Gastrocnemius medialis (tissue), 4 donors: ENCODE data around the gene ECEL1. TPM values are rescaled to one million over a fixed set of nuclear protein-coding genes. Genes with fewer than 3 reads are reported as not detected.

ENCODE experiments used
- ATAC-seq, 2 donors: fragments of 150-250 bp; one replicate each; pipeline ENCODE4 v1.9.1; 2016
- DNase-seq, 2 donors: peaks; one replicate each; pipeline ENCODE4 v3.0.0-alpha.2; 2019
- H3K27ac ChIP-seq, 4 donors: fragments of 200-600 bp; sonication (generic); 1 replicate in 1 of 4; 2 replicates in 3 of 4; pipeline ENCODE4 v1.5.1; 2016 to 2018; ENCODE audit warnings: mild to moderate bottlenecking in 2 of 4, moderate library complexity in 1 of 4
- H3K27me3 ChIP-seq, 3 donors: fragments of 200-600 bp; sonication (generic) in 2 of 3; 1 replicate in 1 of 3; 2 replicates in 2 of 3; pipeline versions ENCODE4 v1.5.1 to v1.6.0; 2016 to 2019; ENCODE audit warnings: mild to moderate bottlenecking in 1 of 3, moderate library complexity in 1 of 3
- H3K36me3 ChIP-seq, 2 donors: fragments of 200-600 bp; sonication (generic) in 1 of 2; one replicate each; pipeline ENCODE4 v1.5.1; 2017 to 2018
- H3K4me1 ChIP-seq, 2 donors: fragments of 200-600 bp; sonication (generic) in 1 of 2; one replicate each; pipeline ENCODE4 v1.5.1; 2016 to 2017; ENCODE audit warnings: mild to moderate bottlenecking in 2 of 2
- H3K4me3 ChIP-seq, 4 donors: fragments of 200-600 bp; sonication (generic) in 3 of 4; 1 replicate in 1 of 4; 2 replicates in 3 of 4; pipeline ENCODE4 v1.5.1; 2016 to 2019; ENCODE audit warnings: mild to moderate bottlenecking in 2 of 4
- H3K9me3 ChIP-seq, 3 donors: fragments of 200-600 bp; sonication (generic) in 2 of 3; 1 replicate in 1 of 3; 2 replicates in 2 of 3; pipeline ENCODE4 v1.5.1; 2016 to 2019
- POLR2A ChIP-seq, 2 donors: fragments of 450-650 bp; IDR thresholded peaks; one replicate each; pipeline ENCODE4 v1.6.1; 2017; ENCODE audit warnings: antibody characterized with exemption in 2 of 2, mild to moderate bottlenecking in 2 of 2, moderate library complexity in 2 of 2
- in situ Hi-C, 4 donors: fragments of 200-750 bp; cut with MboI; loops; one replicate each; pipeline versions ENCODE4 v1.15.0 to v1.8.0; 2017; ENCODE audit warnings: low sequenced_read_pairs in 4 of 4
- intact Hi-C: fragments of 100-400 bp; cut with DNase I; formaldehyde crosslinking; loops from one replicate; pipeline ENCODE4 v1.15.1; 2023; ENCODE audit warnings: low total_unique reads
- total RNA-seq, 4 donors: library from RNA; depleted of rRNA; stranded (reverse); fragments of >200 nt; gene quantifications; one replicate each; pipeline versions ENCODE4 v1.1.0 to v1.2.3, GENCODE V29; 2016
- TF ChIP-seq, protein P1 (sequence below), 5 experiments: fragments of 450-650 bp in 3 of 5; fragments of 200-600 bp in 2 of 5; sonication (generic) in 2 of 5; IDR thresholded peaks in 4 of 5; conservative IDR thresholded peaks in 1 of 5; 1 replicate in 4 of 5; 2 replicates in 1 of 5; pipeline ENCODE4 v1.5.1; 2016 to 2019; ENCODE audit warnings: antibody characterized with exemption in 5 of 5, mild to moderate bottlenecking in 3 of 5, moderate library complexity in 3 of 5

ECEL1 gene
- total RNA-seq, 4 donors from 2014 or later: 0.51 to 1.5 (median 0.55) TPM; not detected in 1

- no peaks in the 10 kb centered on the region for H3K27me3 ChIP-seq
- intact Hi-C loops: no loop called here
- no peak overlapping the region for H3K4me3 ChIP-seq
- no peaks in the 10 kb centered on the region for H3K36me3 ChIP-seq
- no peak overlapping the region for H3K27ac ChIP-seq
- in situ Hi-C loops: no loop called here
- H3K9me3 ChIP-seq: no peaks in the 10 kb centered on the region
- no peak for DNase-seq
- TF ChIP-seq POLR2A (IDR thresholded peaks at IDR 0.05): no peak
- TF ChIP-seq, protein P1, sequence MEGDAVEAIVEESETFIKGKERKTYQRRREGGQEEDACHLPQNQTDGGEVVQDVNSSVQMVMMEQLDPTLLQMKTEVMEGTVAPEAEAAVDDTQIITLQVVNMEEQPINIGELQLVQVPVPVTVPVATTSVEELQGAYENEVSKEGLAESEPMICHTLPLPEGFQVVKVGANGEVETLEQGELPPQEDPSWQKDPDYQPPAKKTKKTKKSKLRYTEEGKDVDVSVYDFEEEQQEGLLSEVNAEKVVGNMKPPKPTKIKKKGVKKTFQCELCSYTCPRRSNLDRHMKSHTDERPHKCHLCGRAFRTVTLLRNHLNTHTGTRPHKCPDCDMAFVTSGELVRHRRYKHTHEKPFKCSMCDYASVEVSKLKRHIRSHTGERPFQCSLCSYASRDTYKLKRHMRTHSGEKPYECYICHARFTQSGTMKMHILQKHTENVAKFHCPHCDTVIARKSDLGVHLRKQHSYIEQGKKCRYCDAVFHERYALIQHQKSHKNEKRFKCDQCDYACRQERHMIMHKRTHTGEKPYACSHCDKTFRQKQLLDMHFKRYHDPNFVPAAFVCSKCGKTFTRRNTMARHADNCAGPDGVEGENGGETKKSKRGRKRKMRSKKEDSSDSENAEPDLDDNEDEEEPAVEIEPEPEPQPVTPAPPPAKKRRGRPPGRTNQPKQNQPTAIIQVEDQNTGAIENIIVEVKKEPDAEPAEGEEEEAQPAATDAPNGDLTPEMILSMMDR (IDR thresholded peaks at IDR 0.05 in 4 of 5, conservative IDR thresholded peaks at IDR 0.05 in 1 of 5): no peak
- no peak for ATAC-seq
- H3K4me1 ChIP-seq: peaks cover 0 to 7% of the 10 kb centered on the region in 2 donors
Measured at GRCh38 chr2:232497348-232497747, 9.7 kb upstream of the ECEL1 start.

DNA sequence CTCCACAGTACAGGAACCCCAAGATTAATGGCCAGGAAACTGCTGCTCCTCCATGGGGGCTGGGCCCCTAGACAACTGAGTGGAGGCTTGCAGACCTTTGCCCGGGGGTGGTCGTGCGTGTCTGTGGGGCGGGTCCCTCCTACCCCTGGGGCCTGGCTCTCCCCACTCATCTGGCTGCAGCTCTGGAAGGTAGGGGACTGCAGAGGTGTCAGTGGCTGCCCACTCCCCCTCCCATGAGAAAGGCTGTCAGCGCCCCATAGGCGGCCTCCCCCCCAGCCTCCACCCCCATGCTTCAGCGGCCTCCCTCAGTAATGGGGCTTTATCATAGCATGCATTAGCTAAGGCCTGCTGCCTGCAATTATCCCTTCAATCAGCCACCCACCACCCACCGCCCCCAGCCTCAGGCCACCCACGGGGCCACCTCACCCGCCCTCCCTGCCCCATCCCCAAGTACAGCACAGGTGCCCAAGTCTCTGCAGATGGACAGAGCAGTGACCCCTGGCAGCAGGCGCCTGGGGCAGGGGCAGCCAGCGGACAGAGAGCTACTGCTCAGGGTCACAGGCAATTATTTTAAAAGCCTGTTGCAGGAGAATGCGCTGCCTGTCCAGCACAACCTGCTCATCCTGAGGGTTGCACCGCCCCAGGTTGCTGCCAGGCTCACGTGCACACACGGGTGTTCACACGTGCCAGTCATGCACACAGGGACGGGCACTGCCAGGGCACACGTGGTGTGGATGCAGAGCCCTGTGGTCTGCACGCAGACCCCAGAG is 9.1 kb upstream of the ECEL1 start:
- peaks cover 0 to under 1% of the 10 kb centered on the region in 2 donors for H3K4me1 ChIP-seq
- no peaks in the 10 kb centered on the region for H3K27me3 ChIP-seq
- TF ChIP-seq POLR2A (IDR thresholded peaks at IDR 0.05): no peak
- TF ChIP-seq, protein P1 (IDR thresholded peaks at IDR 0.05 in 4 of 5, conservative IDR thresholded peaks at IDR 0.05 in 1 of 5): no peak
- ATAC-seq: no peak
- in situ Hi-C loops (no loop called here), intact Hi-C loops (no loop called here)
- no peak overlapping the region for H3K4me3 ChIP-seq
- no peak for DNase-seq
- H3K9me3 ChIP-seq: no peaks in the 10 kb centered on the region
- no peaks in the 10 kb centered on the region for H3K36me3 ChIP-seq
- H3K27ac ChIP-seq: no peak overlapping the region

DNA sequence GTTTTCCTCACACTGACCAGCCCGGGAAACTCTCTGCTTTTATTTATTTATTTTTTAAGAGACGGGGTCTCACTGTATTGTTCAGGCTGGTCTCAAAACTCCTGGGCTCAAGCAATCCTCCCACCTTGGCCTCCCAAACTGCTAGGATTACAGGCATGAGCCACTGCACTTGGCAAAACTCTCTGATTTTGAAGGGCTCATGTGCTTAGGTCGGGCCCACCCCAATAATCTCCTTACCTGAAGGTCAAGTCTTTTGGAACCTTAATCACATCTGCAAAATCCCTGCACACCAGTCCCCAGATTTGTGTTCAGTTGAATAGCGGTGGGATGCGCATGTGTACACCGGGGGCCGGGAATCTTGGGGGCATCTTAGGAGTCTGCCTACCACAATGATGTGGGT is 7.7 kb upstream of the ECEL1 start:
- intact Hi-C loops: no loop called here
- Histone ChIP-seq H3K27ac (no peak overlapping the region), H3K4me1 (no peaks in the 10 kb centered on the region), H3K36me3 (no peaks in the 10 kb centered on the region), H3K4me3 (no peak overlapping the region), H3K9me3 (no peaks in the 10 kb centered on the region), H3K27me3 (no peaks in the 10 kb centered on the region)
- in situ Hi-C loops: no loop called here
- ATAC-seq (no peak), DNase-seq (no peak)
- no peak for TF ChIP-seq POLR2A (IDR thresholded peaks at IDR 0.05)
- TF ChIP-seq, protein P1 (IDR thresholded peaks at IDR 0.05 in 4 of 5, conservative IDR thresholded peaks at IDR 0.05 in 1 of 5): no peak

DNA sequence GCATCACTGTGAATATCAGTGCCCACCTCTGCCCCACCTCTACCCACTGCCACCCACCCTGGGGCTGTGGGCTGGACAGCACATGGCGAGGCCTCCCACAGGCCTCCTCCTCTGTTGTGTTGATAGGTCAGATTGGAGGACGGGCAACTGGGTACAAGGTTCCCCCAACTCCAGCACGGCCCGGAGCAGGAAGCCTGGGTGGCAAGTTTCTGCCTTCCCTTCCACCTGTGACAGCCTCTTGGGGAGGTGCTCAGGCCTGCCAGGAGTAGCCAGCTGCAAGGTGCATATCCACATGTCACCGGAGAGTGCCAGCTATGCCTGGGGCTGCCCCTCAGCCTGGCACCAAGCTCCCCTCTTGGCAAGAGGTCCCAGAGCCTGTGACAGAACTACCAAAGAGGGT is 6.9 kb upstream of the ECEL1 start:
- no peak for DNase-seq
- in situ Hi-C loops (no loop called here), intact Hi-C loops (no loop called here)
- H3K9me3 ChIP-seq: no peaks in the 10 kb centered on the region
- H3K27me3 ChIP-seq: no peaks in the 10 kb centered on the region
- H3K36me3 ChIP-seq: no peaks in the 10 kb centered on the region
- ATAC-seq: no peak
- H3K4me3 ChIP-seq: no peak overlapping the region
- no peak for TF ChIP-seq POLR2A (IDR thresholded peaks at IDR 0.05)
- TF ChIP-seq, protein P1 (IDR thresholded peaks at IDR 0.05 in 4 of 5, conservative IDR thresholded peaks at IDR 0.05 in 1 of 5): no peak
- no peaks in the 10 kb centered on the region for H3K4me1 ChIP-seq
- H3K27ac ChIP-seq: no peak overlapping the region
